Muscle layer of colon (tissue), 2 donors: ENCODE results near the gene CALHM6.

Experiments
- H3K27ac ChIP-seq: one replicate; pipeline ENCODE4 v1.7.0; 2013; ENCODE audit warnings: low read depth, mild to moderate bottlenecking, low read length, moderate library complexity
- H3K27me3 ChIP-seq, 2 donors: one replicate each; pipeline ENCODE4 v1.7.0; 2013; ENCODE audit warnings: low read length in 2 of 2, mild to moderate bottlenecking in 2 of 2; ENCODE audit not compliant: insufficient read depth in 2 of 2, control insufficient read depth in 1 of 2
- H3K36me3 ChIP-seq: one replicate; pipeline ENCODE4 v1.7.0; 2013; ENCODE audit warnings: mild to moderate bottlenecking, low read length; ENCODE audit not compliant: insufficient read depth
- H3K4me1 ChIP-seq: one replicate; pipeline ENCODE4 v1.7.0; 2013; ENCODE audit warnings: mild to moderate bottlenecking, low read length; ENCODE audit not compliant: insufficient read depth
- H3K4me3 ChIP-seq, 2 donors: one replicate each; pipeline ENCODE4 v1.7.0; 2013; ENCODE audit warnings: low read length in 2 of 2, low read depth in 1 of 2, mild to moderate bottlenecking in 1 of 2, moderate library complexity in 1 of 2
- H3K9ac ChIP-seq: one replicate; pipeline ENCODE4 v1.7.0; 2013; ENCODE audit warnings: low read length
- H3K9me3 ChIP-seq: one replicate; pipeline ENCODE4 v1.7.0; 2013; ENCODE audit warnings: mild to moderate bottlenecking, low read length
- donor health status: abdominal sarcoma.
- donor health status: Adenocarcinoma of cecum.

The CALHM6 gene

GRCh38 chr6:116512111-116512559, 51.0 kb downstream of the CALHM6 start:
- Histone ChIP-seq H3K4me3 (peak overlapping the region; percentile 22 to 72), H3K27me3 (no peaks in the 10 kb centered on the region)

GRCh38 chr6:116512734-116513133, 51.6 kb downstream of the CALHM6 start:
- peak overlapping the region; percentile 22 to 72 for H3K4me3 ChIP-seq
- H3K27ac ChIP-seq = no peak overlapping the region
- H3K27me3 ChIP-seq = no peaks in the 10 kb centered on the region
- no peaks in the 10 kb centered on the region for H3K9me3 ChIP-seq
- H3K9ac ChIP-seq = no peak overlapping the region
- H3K4me1 ChIP-seq = peaks cover 14% of the 10 kb centered on the region
- no peaks in the 10 kb centered on the region for H3K36me3 ChIP-seq

More at GRCh38 chr6:116512111-116512559, 51.0 kb downstream of the CALHM6 start:
- no peaks in the 10 kb centered on the region for H3K9me3 ChIP-seq
- H3K4me1 ChIP-seq = peaks cover 14% of the 10 kb centered on the region
- no peaks in the 10 kb centered on the region for H3K36me3 ChIP-seq
- H3K27ac ChIP-seq = peak overlapping the region; percentile 37
- H3K9ac ChIP-seq = peak overlapping the region; percentile 65
